ENCODE measurements around the gene AGPAT3. TPM values are rescaled to one million over a fixed set of nuclear protein-coding genes. Genes with fewer than 3 reads are reported as not detected.
A peak's percentile ranks its signal among the peaks of the same experiment; 100 is the strongest.

The AGPAT3 gene
- polyA plus RNA-seq, 10 donors: 24.0 to 30.6 (median 27.3) TPM

DNA sequence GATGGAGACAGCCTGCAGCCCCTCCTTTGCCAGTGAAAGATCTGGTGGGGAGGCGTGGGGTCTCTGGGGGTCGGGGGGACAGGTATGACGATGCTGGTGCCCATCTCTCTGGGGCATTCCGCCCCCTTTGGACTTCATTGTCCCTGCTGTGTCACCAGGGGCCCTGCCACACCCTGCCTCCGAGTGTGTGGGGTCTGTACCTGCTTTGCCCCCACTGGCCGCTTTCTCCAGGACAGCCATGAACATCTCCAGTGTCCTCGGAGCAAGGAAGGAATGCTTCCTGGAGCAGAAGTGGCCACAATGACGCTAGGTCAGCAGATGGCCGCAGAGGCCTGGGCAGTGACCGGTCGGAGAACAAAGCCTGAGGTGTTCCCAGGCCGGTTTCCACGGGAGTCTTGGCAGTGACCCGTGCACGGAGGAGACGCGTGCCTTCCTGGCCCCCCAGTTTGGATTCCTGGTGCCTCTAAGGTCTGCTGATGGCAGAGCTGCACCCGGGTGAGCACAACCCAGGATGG, 128.5 kb downstream of the AGPAT3 start:
- DNase-seq: no peak

DNA sequence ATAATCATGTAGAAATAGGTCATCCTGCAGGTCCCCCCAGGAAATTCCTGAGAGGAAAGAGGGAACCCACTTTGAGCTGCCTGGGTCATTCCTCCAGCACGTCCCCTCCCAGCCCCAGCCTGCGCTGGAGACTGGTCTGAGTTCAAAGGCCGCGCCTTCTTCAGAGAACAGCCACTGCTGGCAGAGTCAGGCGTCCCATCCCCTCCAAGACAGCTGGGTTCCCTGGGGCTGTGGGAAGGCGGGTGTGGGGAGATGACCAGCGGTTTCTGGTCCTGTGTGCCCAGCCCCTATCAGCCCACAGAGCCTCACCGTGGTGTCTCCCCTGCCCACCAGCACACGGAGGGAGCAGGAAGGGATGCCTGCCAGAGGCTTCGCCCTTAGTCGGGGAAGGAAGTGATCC, 129.1 kb downstream of the AGPAT3 start:
- no peak for DNase-seq

DNA sequence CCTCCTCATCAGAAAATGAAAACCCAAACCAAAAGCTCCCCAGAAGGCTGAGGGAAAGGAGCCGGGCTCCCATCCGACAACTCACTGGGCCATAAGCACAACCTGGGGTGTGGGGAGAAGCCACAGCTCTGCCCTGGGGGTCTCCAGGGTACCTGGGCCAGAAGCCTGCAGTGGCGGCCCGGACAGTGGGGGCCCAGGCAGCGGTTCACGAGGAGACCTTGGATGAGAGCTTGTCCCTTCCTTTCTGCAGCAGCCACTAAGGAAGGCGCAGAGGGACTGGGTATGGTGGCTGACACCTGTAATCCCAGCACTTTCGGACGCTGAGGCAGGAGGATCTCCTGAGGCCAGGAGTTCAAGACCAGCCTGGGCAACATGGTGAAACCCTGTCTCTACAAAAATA, 129.6 kb downstream of the AGPAT3 start:
- no peak for DNase-seq

DNA sequence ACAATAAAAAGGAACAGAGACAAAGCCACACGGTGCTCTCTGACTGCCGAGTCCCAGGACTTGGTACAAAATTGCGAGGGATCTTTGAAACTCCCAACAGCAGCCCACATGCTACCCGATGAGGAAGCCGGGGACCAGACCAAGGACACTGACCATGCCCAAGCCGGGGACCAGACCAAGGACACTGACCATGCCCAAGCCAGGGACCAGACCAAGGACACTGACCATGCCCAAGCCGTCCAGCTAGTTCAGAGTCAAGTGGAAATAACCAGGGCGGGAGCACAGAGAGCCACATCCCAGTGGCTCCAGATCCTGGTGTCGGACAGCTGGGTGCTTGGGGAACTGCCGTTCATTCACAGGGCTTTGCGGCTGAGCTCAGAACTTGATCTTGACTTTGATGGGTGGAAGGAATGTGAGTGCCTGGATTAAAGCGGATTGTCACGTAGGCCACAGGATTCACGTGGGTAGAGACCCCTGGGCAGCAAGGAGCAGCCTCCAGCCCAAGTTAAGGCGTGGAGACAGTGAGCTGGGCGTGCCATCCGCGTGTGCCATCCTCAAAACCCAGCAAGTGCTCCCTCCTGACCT, 130.6 kb downstream of the AGPAT3 start:
- DNase-seq: no peak

DNA sequence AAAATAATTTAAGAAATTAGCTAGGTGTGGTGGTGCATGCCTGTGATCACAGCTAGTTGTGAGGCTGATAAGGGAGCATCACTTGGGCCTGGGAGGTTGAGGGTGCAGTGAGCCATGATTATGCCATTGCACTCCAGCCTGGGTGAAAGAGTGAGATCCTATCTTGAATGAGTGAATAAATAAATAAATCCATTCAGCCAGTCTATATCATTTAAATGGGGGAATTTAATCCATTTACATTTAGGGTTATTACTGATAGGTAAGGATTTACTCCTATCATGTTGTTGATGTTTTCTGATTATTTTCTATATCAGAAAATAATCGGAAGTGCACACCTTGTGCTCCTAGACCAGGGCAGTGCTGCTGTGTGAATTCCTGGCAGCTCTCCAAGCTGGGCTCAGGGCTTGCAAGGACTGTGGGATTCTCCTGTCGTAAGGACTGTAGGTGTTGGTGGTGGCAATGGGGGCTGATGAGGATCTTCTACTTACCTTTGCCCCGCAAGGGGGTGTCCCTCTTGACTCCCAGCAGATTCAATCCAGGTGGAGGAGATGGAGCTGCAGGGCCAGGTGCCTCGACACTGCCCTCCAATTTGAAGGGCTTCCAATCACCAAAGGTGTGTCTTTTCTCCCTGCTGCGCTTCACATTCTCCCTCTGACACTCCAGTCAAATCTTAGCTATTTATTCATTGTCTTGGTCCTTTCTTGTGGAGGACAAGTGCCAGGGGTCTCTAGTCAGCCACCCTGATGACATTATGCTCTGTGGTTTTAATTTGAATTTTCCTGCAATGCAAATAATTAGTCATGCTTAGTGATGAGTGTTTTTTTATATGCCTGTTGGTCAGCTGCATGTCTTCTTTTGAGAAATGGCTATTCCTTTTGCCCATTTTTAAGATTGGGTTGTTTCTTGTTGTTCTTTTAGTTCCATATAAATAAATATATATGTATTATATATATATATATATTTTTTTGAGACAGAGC, 133.0 kb downstream of the AGPAT3 start:
- no peak for DNase-seq

DNA sequence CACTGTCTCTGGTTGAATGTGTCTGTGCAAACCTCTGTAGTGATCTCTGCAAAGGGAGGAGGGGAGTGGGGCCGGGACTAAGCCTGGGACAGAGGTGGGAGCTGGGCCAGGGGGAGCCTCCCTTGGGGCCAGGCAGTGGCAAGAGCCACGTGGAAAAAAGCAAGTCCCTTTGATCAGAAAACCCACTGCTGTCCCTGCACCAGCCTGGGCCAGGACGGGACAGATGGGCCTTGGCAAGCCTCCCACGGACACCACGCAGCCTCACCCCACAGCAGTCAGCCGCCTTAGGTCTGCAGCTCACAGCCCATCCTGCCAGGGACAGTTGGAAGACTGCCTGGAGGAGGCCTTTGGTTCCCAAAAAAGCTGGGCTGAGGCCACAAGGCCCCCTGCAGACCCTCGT, 135.3 kb downstream of the AGPAT3 start:
- no peak for DNase-seq

DNA sequence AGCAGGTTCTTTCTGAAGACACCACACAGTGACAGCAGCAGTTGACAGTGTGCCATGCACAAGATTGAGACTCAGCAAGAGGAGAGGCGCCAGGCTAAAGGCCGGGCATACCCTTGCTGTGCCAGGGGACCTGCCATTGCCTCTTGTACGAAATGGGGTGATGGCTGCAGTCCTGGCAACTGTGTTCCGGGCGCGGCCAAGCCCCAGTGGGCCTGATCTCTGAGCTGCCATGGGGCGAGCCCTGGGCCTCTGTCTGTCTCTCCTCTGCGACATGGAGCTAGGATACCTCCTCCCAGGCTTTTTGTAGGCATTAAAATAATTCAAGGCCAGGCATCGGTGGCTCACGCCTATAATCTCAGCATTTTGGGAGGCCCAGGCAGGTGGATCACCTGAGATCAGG, 137.5 kb downstream of the AGPAT3 start:
- DNase-seq: no peak

DNA sequence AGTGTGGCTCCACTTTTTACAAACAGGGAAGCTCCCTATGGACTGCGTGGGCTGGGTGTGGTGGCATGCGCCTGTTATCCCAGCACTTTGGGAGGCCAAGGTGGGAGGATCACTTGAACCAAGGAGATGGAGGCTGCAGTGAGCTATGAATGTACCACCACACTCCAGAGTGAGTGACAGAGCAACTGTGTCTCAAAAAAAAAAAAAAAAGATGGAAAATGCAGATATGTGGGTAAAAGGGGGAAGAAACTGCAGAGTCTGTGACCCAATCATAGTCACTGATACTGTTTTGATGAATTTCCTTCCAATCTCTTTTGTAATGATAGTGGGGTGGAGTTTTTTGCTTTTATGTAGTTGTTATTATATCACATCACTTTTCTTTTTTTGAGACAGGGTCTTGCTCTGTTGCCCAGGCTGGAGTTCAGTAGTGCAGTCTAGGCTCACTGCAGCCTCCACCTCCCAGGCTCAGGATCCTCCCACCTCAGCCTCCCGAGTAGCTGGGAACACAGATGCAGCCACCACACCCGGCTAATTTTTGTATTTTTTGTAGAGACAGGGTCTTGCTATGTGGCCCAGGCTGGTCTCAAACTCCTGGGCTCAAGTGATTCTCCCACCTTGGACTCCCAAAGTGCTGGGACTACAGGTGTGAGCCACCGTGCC, 138.4 kb downstream of the AGPAT3 start:
- DNase-seq: no peak

DNA sequence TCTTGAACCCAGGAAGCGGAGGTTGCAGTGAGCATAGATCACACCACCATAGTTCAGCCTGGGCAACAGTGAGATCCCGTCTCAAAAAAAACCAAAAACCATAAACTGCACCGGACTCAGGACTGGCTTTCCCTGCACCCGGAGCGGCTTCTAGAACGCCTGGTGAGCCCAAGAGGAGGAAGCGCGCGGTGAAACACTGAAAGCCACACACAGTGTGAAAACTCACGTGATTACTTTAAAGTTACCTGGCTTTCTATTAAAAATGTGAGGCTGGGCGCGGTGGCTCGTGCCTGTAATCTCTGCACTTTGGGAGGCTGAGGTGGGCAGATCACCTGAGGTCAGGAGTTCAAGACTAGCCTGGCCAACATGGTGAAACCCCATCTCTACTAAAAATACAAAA, 140.0 kb downstream of the AGPAT3 start:
- no peak for DNase-seq

DNA sequence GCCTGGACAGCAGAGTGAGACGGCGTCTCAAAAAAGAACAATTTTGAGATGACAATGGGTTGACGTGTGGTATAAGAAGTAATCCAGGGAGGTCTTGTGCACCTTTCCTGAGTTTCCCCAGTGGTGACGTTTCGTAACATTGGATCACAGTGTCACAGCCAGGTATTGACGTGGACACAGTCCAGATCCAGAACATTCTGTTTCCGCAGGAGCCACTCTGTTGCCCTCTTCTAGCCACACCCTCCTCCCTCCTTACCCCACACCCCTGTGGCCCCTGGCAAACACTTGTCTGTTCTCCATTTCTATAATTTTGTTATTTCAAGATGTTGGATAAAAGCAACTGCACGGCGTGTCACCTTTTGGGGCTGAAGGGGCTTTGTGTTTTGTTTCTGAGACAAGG, 140.6 kb downstream of the AGPAT3 start:
- DNase-seq: no peak

DNA sequence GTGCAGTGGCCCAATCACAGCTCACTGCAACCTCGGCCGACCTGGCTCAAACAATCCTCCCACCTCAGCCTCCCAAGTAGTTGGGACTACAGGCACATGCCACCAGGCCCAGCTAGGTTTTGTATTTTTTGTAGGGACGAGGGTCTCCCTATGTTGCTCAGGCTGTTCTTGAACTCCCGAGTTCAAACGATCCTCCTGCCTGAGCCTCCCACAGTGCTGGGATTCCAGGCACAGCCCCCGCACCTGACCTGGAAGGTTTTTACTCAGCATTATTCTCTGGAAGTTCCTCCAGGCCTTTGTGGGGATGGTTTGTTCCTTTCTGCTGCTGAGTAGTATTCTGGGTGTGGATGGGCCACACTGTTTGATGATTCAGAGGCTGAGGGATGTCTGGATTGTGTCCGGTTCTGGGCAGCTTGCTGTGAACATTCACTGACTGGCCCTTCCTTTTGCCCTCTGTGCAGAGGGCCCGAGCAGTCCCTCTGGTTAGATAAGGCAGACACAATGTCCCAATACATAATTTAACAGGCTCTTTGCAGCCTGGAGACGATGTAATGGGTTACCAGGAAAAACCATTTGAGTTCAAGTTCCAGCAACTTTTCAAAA, 141.1 kb downstream of the AGPAT3 start:
- DNase-seq: peak in 1 of 3 donors; percentile 36

DNA sequence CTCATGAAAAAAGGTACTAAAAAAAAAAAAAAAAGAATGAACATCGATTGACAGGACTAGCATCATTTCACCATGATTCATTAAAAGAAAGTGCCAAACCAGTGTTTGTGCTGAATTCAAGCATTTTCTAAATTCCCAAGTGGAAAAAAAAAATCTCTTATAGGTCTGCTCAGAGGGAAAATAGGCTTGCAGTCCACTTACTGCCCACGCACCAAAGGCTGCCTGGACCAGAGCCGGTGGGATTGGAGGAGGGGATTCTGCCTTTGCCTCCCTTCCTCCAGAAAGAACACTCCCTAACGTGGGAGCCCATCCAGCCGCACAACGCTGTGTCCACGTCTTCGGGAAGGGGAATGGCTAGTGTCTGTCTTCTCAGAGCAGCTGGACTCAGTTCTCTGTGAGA, 141.6 kb downstream of the AGPAT3 start:
- no peak for DNase-seq

DNA sequence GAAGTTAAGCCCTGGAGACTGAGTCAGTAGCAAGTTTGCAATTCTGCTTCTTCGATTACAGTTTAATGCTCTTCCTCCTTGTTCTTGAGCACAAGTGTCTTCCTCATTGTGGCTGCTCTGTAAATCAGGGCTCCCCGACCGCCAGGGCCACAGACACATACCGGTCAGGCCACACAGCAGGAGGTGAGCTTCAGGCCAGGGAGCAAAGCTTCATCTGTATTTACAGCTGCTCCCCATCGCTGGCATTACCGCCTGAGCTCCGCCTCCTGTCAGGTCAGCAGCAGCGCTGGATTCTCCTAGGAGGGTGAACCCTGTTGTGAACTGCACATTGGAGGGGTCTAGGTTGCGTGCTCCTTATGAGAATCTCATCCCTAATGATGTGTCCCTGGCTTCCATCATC, 145.4 kb downstream of the AGPAT3 start:
- DNase-seq: no peak

DNA sequence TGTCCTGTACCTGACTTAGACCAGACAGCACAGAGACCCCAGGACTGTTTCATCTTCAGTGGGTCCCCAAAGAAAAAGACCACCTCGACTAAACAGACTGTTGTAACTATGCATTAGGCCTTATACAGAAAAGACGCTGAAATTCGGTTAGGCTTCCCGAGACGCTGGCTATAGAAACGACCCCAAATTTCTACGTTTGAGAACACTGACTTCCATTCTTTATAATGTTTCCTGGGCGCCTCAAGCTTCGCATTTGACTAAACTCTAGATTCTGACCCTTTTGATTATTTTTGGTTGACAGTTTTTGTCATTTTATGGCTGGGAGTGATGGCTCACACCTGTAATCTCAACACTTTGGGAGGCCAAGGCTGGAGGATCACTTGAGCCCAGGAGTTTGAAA, 146.1 kb downstream of the AGPAT3 start:
- DNase-seq: no peak

DNA sequence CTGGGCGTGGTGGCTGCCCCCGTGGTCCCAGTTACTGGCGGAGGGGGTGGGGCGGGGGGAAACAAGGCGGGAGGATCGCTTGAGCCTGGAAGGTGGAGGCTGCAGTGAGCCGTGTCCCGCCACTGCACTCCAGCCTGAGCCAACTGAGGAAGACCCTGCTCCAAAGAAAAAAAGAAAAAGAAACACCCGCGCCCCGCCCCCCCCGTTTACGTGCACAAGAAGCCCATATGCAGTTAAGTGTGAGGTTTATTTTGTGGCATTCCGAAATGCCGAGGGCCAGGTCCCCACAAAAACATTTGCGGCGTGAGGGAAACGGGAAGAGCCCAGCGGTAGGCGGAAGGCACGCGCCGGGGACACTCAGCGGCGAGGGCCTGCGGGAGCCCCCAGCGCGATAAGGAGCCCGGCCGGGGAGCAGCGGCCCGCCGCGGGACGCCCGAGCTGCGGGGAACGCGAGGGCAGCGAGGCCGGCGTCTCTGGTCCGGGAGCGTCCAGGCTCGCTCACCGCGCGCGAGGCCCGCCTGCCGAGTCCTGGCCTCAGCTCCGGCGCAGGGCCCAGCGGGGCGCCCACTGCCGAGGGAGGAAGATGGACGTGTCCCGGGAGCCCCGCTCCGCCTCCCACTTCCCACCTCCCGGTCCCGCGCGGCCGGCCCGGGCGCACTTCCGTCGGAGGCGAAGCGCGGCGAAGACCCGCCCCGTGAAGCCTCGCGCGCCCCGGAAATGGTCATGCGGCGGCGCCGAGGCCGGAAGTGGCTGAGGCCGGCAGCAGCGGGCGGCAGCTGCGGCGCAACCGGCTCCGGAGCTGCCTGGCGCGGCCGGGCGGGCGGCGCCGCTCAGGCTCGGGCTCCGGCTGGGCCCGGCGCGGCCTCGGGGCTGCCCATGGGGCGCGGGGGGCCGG, 146.8 kb downstream of the AGPAT3 start, which contains the start of gene TRAPPC10:
TRAPPC10 (plus strand) TSS at position 731 of the 895 bp plus-strand sequence. CDS start 185 bp downstream, outside the sequence.
- peak; percentile 83 to 96 (median 93) for DNase-seq

DNA sequence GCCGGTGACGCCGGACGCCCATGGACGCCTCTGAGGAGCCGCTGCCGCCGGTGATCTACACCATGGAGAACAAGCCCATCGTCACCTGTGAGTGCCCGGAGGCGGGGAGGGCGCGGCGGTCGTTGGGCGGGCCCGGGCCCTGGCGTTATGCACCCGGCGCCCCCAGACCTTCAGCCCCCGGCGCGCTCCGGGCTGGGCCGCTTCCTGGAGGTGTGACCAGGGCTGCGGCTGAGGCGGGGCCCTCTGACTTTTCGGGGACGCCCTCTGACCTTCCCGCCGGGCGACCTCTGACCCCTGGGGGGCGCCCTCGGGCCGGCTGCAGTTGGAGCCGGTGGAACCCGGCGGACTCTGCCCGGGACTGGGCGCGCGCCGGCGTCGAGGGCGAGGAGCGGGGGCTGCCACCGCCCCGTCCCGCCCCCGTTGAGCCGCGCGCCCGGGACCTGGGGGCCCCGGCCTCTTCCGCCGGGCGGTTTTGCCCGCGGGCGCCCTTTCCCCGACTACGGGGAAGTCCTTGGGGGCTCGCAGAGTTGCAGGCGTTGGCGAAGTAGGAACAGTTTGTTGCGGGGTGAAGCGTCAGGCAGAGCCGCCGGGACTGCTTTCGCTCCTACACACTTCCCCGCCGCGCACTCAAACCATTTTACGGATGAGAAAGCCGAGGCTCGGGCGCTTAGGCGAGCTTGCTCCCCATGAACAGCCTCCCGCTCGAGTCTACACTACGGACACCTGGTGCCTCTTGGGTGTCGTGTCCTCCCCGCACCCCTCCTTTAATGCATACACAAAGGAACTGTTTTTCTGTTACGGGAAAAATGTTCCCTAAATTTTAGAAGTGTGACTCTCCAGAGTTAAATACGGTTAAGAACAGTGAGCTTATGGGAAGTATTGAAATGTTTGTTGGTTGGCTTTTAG, 147.7 kb downstream of the AGPAT3 start:
- peak in 2 of 3 donors; percentile 33 to 65 for DNase-seq

DNA sequence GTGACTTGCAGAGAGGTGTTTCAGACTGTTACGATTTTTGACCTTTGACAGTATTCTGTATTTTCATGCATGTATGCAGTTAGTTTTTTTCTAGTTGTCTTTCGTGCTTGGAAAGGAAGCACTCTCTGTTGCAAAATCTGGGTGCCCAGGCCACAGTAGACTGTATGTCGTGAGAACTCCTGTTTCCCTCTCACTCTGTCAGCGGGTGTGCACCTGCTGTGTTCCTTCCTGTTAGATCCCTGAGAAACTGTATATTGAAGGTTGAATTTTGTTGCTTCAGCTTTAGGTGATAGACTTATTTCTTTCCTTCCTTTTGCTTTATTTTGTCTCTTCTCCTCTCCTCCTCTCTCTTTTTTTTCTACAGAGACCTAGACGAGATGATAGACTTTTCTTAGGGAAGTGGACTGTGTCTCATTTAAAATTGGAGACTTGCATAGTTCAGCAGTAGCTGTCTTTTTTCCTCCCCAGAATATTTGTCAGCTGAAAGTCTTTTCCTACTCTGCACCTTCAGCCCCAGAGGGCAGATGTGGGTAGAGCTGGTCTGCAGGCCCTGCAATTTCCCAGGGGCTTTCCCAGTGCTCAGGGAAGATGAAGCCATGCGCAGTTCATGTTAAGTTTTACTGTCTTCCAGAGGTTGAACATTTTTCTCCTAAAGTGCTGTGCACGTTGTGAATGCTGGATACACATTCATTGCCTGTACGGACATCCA, 148.5 kb downstream of the AGPAT3 start:
- DNase-seq: no peak

DNA sequence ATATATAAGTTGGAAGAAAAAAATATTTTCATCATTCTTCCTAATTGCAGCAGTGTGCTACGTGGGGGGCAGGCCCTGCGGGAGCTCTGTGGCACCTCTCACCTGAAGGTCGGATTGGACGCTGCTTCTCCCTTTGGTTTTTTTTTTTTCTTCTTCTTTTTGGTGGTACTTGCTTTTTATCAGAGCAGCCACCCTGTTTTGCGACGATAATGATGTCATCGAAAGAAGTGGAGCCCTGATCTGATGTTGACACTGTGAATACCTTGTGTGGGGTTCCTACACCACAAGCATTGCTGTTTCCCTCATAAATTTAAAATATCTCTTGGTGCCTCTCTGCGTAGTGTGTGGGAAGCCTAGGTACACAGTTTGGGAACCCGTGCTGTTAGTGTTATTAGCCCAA, 152.6 kb downstream of the AGPAT3 start:
- no peak for DNase-seq

DNA sequence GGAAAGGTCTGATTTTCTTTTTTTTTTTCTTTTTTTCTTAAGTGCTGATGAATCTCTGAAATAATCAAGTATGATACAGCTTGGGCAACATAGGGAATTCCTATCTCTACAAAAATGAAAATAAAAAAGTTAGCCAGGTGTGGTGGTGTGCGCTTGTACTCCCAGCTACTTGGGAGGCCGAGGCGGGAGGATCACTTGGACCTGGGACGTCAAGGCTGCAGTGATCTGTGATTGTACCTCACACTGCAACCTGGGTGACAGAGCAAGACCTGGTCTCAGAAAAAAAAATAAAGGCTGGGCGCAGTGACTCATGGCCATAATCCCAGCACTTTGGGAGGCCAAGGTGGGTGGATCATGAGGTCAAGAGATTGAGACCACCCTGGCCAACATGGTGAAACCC, 153.1 kb downstream of the AGPAT3 start:
- DNase-seq: no peak

All from muscle of back (tissue), 11 donors.